H9 (cell line): Measurements from ENCODE around the gene ZSCAN16. TPM values are rescaled to one million over a fixed set of nuclear protein-coding genes. Genes with fewer than 3 reads are reported as not detected.
A peak's percentile ranks its signal among the peaks of the same experiment; 100 is the strongest.

Source experiments
- DNase-seq: peaks from one replicate; pipeline ENCODE4 v3.0.0-alpha.2; 2017
- H2AFZ ChIP-seq: one replicate; pipeline ENCODE4 v1.6.1; 2013; ENCODE audit warnings: mild to moderate bottlenecking, low read length, control low read depth, moderate library complexity
- H2AK5ac ChIP-seq: 2 replicates; pipeline ENCODE4 v1.6.1; 2013; ENCODE audit warnings: low read length, control low read depth, mixed read lengths; ENCODE audit not compliant: insufficient read length
- H2BK120ac ChIP-seq: one replicate; pipeline ENCODE4 v1.6.1; 2013; ENCODE audit warnings: low read depth, mild to moderate bottlenecking, low read length, control low read depth, inconsistent platforms; ENCODE audit not compliant: poor library complexity, severe bottlenecking
- H2BK12ac ChIP-seq: 2 replicates; pipeline ENCODE4 v1.6.1; 2013; ENCODE audit warnings: low read length, control low read depth, mixed read lengths, low read depth; ENCODE audit not compliant: insufficient read length
- H2BK15ac ChIP-seq: 2 replicates; pipeline ENCODE4 v1.6.1; 2013; ENCODE audit warnings: low read depth, low read length, control low read depth
- H2BK20ac ChIP-seq: one replicate; pipeline ENCODE4 v1.6.1; 2013; ENCODE audit warnings: low read depth, mild to moderate bottlenecking, low read length, control low read depth, inconsistent platforms; ENCODE audit not compliant: poor library complexity, severe bottlenecking
- H2BK5ac ChIP-seq: 2 replicates; pipeline ENCODE4 v1.6.1; 2013; ENCODE audit warnings: low read length, control low read depth, mixed read lengths; ENCODE audit not compliant: insufficient read length
- H3K14ac ChIP-seq: 2 replicates; pipeline ENCODE4 v1.6.1; 2013; ENCODE audit warnings: low read length, control low read depth; ENCODE audit not compliant: insufficient read depth
- H3K18ac ChIP-seq: 2 replicates; pipeline ENCODE4 v1.6.1; 2013; ENCODE audit warnings: low read depth, mild to moderate bottlenecking, mixed read lengths, low read length, control low read depth; ENCODE audit not compliant: insufficient read length
- H3K23ac ChIP-seq: 2 replicates; pipeline ENCODE4 v1.6.1; 2013; ENCODE audit warnings: low read length, control low read depth, mixed read lengths, low read depth; ENCODE audit not compliant: insufficient read length
- H3K23me2 ChIP-seq: 2 replicates; pipeline ENCODE4 v1.6.1; 2013; ENCODE audit warnings: low read depth, mild to moderate bottlenecking, mixed read lengths, low read length, control low read depth; ENCODE audit not compliant: insufficient read length, poor library complexity, severe bottlenecking
- H3K27ac ChIP-seq: 2 replicates; pipeline ENCODE4 v1.5.1; 2013; ENCODE audit warnings: low read length, control low read depth, mixed read lengths, low read depth; ENCODE audit not compliant: insufficient read length
- H3K27me3 ChIP-seq: 2 replicates; pipeline ENCODE4 v1.6.1; 2013; ENCODE audit warnings: low read length, control low read depth, inconsistent platforms; ENCODE audit not compliant: insufficient read depth
- H3K4ac ChIP-seq: 2 replicates; pipeline ENCODE4 v1.6.1; 2013; ENCODE audit warnings: low read depth, mild to moderate bottlenecking, control low read depth, inconsistent platforms, low read length, moderate library complexity
- H3K4me1 ChIP-seq: 2 replicates; pipeline ENCODE4 v1.6.1; 2013; ENCODE audit warnings: low read length, control low read depth, inconsistent platforms; ENCODE audit not compliant: insufficient read depth
- H3K4me2 ChIP-seq: 2 replicates; pipeline ENCODE4 v1.6.1; 2013; ENCODE audit warnings: low read length, control low read depth, mixed read lengths; ENCODE audit not compliant: insufficient read length, insufficient read depth
- H3K56ac ChIP-seq: 2 replicates; pipeline ENCODE4 v1.6.1; 2013; ENCODE audit warnings: low read depth, mild to moderate bottlenecking, mixed read lengths, low read length, control low read depth; ENCODE audit not compliant: insufficient read length
- H3K79me1 ChIP-seq: 2 replicates; pipeline ENCODE4 v1.6.1; 2013; ENCODE audit warnings: low read depth, mild to moderate bottlenecking, moderate library complexity, low read length, control low read depth, inconsistent platforms; ENCODE audit not compliant: insufficient read depth, poor library complexity, severe bottlenecking
- H3K79me2 ChIP-seq: 2 replicates; pipeline ENCODE4 v1.6.1; 2013; ENCODE audit warnings: low read length, control low read depth, inconsistent platforms; ENCODE audit not compliant: insufficient read depth
- H3K9ac ChIP-seq: 2 replicates; pipeline ENCODE4 v1.6.1; 2013; ENCODE audit warnings: low read length, control low read depth, mixed read lengths; ENCODE audit not compliant: insufficient read length; ENCODE audit errors: extremely low read depth
- H3K9me3 ChIP-seq: one replicate; pipeline ENCODE4 v1.6.1; 2013; ENCODE audit warnings: low read depth, low read length, inconsistent platforms; ENCODE audit not compliant: control insufficient read depth
- H3T11ph ChIP-seq: one replicate; pipeline ENCODE4 v1.6.1; 2013; ENCODE audit warnings: mild to moderate bottlenecking, low read length, control low read depth, inconsistent platforms
- H4K20me1 ChIP-seq: one replicate; pipeline ENCODE4 v1.6.1; 2013; ENCODE audit not compliant: control insufficient read depth, insufficient read length, insufficient read depth
- H4K5ac ChIP-seq: 2 replicates; pipeline ENCODE4 v1.6.1; 2013; ENCODE audit warnings: low read depth, mild to moderate bottlenecking, mixed read lengths, low read length, control low read depth; ENCODE audit not compliant: insufficient read length
- H4K8ac ChIP-seq: replicated peaks from 2 replicates; pipeline ENCODE4 v1.6.1; 2013; ENCODE audit warnings: low read length, control low read depth, mixed read lengths, low read depth; ENCODE audit not compliant: insufficient read length
- H4K91ac ChIP-seq: 2 replicates; pipeline ENCODE4 v1.6.1; 2013; ENCODE audit warnings: low read depth, mild to moderate bottlenecking, moderate library complexity, mixed read lengths, low read length, control low read depth; ENCODE audit not compliant: insufficient read length
- H3K27ac Mint-ChIP-seq, 3 experiments: 2 replicates in 2 of 3; 3 replicates in 1 of 3; pipeline ENCODE4 v1.8.0; 2020 to 2021; ENCODE audit warnings: mixed read lengths in 3 of 3, mild to moderate bottlenecking in 1 of 3, moderate library complexity in 1 of 3
- H3K27me3 Mint-ChIP-seq: 2 replicates; pipeline ENCODE4 v1.8.0; 2021; ENCODE audit warnings: low read depth, mild to moderate bottlenecking, moderate library complexity, mixed read lengths
- H3K36me3 Mint-ChIP-seq, 3 experiments: 2 replicates in 2 of 3; 3 replicates in 1 of 3; pipeline ENCODE4 v1.8.0; 2020 to 2021; ENCODE audit warnings: low read depth in 3 of 3, mixed read lengths in 3 of 3; ENCODE audit not compliant: insufficient read depth in 1 of 3
- H3K4me1 Mint-ChIP-seq, 2 experiments: 2 replicates each; pipeline ENCODE4 v1.8.0; 2020; ENCODE audit warnings: mixed read lengths in 2 of 2
- H3K4me3 Mint-ChIP-seq, 2 experiments: 2 replicates in 1 of 2; 3 replicates in 1 of 2; pipeline ENCODE4 v1.8.0; 2020 to 2021; ENCODE audit warnings: mild to moderate bottlenecking in 2 of 2, mixed read lengths in 2 of 2, moderate library complexity in 1 of 2
- H3K9me3 Mint-ChIP-seq, 2 experiments: 2 replicates in 1 of 2; 3 replicates in 1 of 2; pipeline ENCODE4 v1.8.0; 2020; ENCODE audit warnings: mild to moderate bottlenecking in 2 of 2, mixed read lengths in 2 of 2, moderate library complexity in 1 of 2
- CTCF ChIP-seq: fragments of 200-600 bp; sonication (generic); conservative IDR thresholded peaks from 3 replicates; pipeline ENCODE4 v1.8.0; 2021; ENCODE audit warnings: antibody characterized with exemption, mild to moderate bottlenecking
- WGBS: extraction: QIAGEN DNeasy Blood & Tissue Kit; methylation state at CpG from one replicate; pipeline ENCODE4 v1.1.7; 2013; ENCODE audit warnings: missing lambda C conversion rate, low lambda C conversion rate, mixed read lengths; ENCODE audit not compliant: insufficient read length; ENCODE audit errors: extremely low coverage; 5-methylcytosine and 5-hydroxymethylcytosine counted together
- total RNA-seq: library from RNA; stranded (reverse); gene quantifications from 2 replicates; pipeline ENCODE4 v1.2.1, GENCODE V29; 2021

ZSCAN16 gene
- total RNA-seq, 1 experiment from 2014 or later: 11.0 TPM

- H3K4me2 ChIP-seq: peak overlapping the region; percentile 60
- peaks cover 4 to 8% of the 10 kb centered on the region in 2 experiments; a peak in 3 of 4 replicates for H3K4me1 Mint-ChIP-seq
- no peaks in the 10 kb centered on the region for H3K79me1 ChIP-seq
- H3K4ac ChIP-seq: no peak overlapping the region
- no peak overlapping the region for H2BK120ac ChIP-seq
- no peak overlapping the region for H2BK20ac ChIP-seq
- no peaks in the 10 kb centered on the region for H3K4me1 ChIP-seq
- H4K20me1 ChIP-seq: no peaks in the 10 kb centered on the region
- no peak for DNase-seq
- H3K23me2 ChIP-seq: peaks cover 3% of the 10 kb centered on the region
- H3K9ac ChIP-seq: peak overlapping the region; percentile 11
- no peak for TF ChIP-seq CTCF
- H2BK12ac ChIP-seq: no peak overlapping the region
- H2AK5ac ChIP-seq: no peak overlapping the region
- no peaks in the 10 kb centered on the region for H3K79me2 ChIP-seq
- peaks cover 45% of the 10 kb centered on the region for H3K27me3 Mint-ChIP-seq
- H3K27ac ChIP-seq: no peak overlapping the region
- no peak overlapping the region for H3K18ac ChIP-seq
- no peak overlapping the region for H3K14ac ChIP-seq
- H3K9me3 ChIP-seq: no peaks in the 10 kb centered on the region
- peak overlapping the region in 2 of 3 experiments; percentile 24 to 78; a peak in 2 of 7 replicates for H3K27ac Mint-ChIP-seq
- H4K91ac ChIP-seq: no peak overlapping the region
- no peak overlapping the region for H3T11ph ChIP-seq
- no peak overlapping the region for H4K8ac ChIP-seq
- no peaks in the 10 kb centered on the region for H3K36me3 Mint-ChIP-seq
- H2AFZ ChIP-seq: no peak overlapping the region
- no peaks in the 10 kb centered on the region; the same call in 1 of the 2 replicates for H3K27me3 ChIP-seq
- H2BK15ac ChIP-seq: no peak overlapping the region
- H3K23ac ChIP-seq: no peak overlapping the region
- H3K9me3 Mint-ChIP-seq: peaks cover 0 to 3% of the 10 kb centered on the region in 2 experiments; a peak in 1 of 5 replicates
- WGBS: no CpG with 5 or more reads among the region's 5 CpGs
- peak overlapping the region; percentile 82 to 87 for H3K4me3 Mint-ChIP-seq
- no peak overlapping the region for H3K56ac ChIP-seq
- no peak overlapping the region for H2BK5ac ChIP-seq
- H4K5ac ChIP-seq: no peak overlapping the region
Measured at GRCh38 chr6:28105245-28105639, 19.2 kb upstream of the ZSCAN16 start.
